ENCODE data around the gene NAGS. TPM values are rescaled to one million over a fixed set of nuclear protein-coding genes. Genes with fewer than 3 reads are reported as not detected.
"Not testable (repeated sequence)": the region's sequence is repeated elsewhere in the genome, so short reads cannot be mapped to it uniquely, and the experiment has no call there.

Gene NAGS
- total RNA-seq: under 1 TPM; 0.33 to 0.76 TPM

- Mint-ChIP-seq H3K4me3 (no peak within 1 kb of the TSS), H3K9me3 (ENCODE audit: low read depth) (no peaks in the 10 kb centered on the region), H3K27me3 (peaks cover 22% of the 10 kb centered on the region), H3K27ac (no peak within 1 kb of the TSS), H3K36me3 (no peaks in the 10 kb centered on the region), H3K4me1 (peaks cover 26% of the 10 kb centered on the region)
- DNase-seq (no peak), ATAC-seq (no peak)
- CTCF ChIA-PET: interaction anchor here (0.5 to 3.4 kb wide), 7 partner anchors 10 to 95 kb away, joined by 3 to 14 read pairs (median 4); no protein-coding TSS in a partner anchor
Observed at GRCh38 chr17:44004077-44004760, at the start of gene NAGS. TSS of gene NAGS (plus strand) at chr17:44004622. CDS start at chr17:44004664, 42 bp downstream.

GRCh38 chr17:43956222-43956621 lies 48.2 kb upstream of the NAGS start:
- peaks cover 3% of the 10 kb centered on the region for H3K4me1 Mint-ChIP-seq
- H3K36me3 Mint-ChIP-seq: no peaks in the 10 kb centered on the region
- DNase-seq (no peak), ATAC-seq (no peak)
- peaks cover 47% of the 10 kb centered on the region for H3K27me3 Mint-ChIP-seq
- no peak overlapping the region for H3K4me3 Mint-ChIP-seq
- CTCF ChIA-PET: no interaction called here
- no peak overlapping the region for H3K27ac Mint-ChIP-seq
- no peaks in the 10 kb centered on the region for H3K9me3 Mint-ChIP-seq (ENCODE audit: low read depth)

- CTCF ChIA-PET: interaction anchor here (1.2 to 3.8 kb wide), 3 partner anchors 15 to 82 kb away, joined by 4 to 16 read pairs (median 6); no protein-coding TSS in a partner anchor
- Mint-ChIP-seq H3K9me3 (ENCODE audit: low read depth) (no peaks in the 10 kb centered on the region), H3K27ac (no peak overlapping the region), H3K4me3 (no peak overlapping the region), H3K27me3 (peaks cover 44% of the 10 kb centered on the region), H3K4me1 (no peaks in the 10 kb centered on the region), H3K36me3 (no peaks in the 10 kb centered on the region)
- DNase-seq: no peak
- ATAC-seq: no peak
Observed at GRCh38 chr17:43958748-43959352, 45.6 kb upstream of the NAGS start.

- H3K4me1 Mint-ChIP-seq; DNase-seq; H3K36me3 Mint-ChIP-seq; H3K4me3 Mint-ChIP-seq; H3K27ac Mint-ChIP-seq; H3K9me3 Mint-ChIP-seq (ENCODE audit: low read depth); ATAC-seq: not testable (repeated sequence)
- CTCF ChIA-PET: interaction anchor here (1.1 to 3.8 kb wide), 4 partner anchors 12 to 402 kb away, joined by 3 to 16 read pairs (median 4); partner anchors contain the start of gene FAM171A2
- peaks cover 33% of the 10 kb centered on the region for H3K27me3 Mint-ChIP-seq
Observed at GRCh38 chr17:43961292-43961691, 43.1 kb upstream of the NAGS start.

GRCh38 chr17:43961954-43962353 lies 42.5 kb upstream of the NAGS start:
- DNase-seq: no peak
- ATAC-seq: no peak
- H3K9me3 Mint-ChIP-seq (ENCODE audit: low read depth): no peaks in the 10 kb centered on the region
- H3K27me3 Mint-ChIP-seq: peaks cover 36% of the 10 kb centered on the region
- no peak overlapping the region for H3K4me3 Mint-ChIP-seq
- no peaks in the 10 kb centered on the region for H3K36me3 Mint-ChIP-seq
- H3K27ac Mint-ChIP-seq: no peak overlapping the region
- CTCF ChIA-PET: interaction anchor here (0.9 to 3.8 kb wide), 4 partner anchors 18 to 401 kb away, joined by 3 to 16 read pairs (median 4); partner anchors contain the start of gene FAM171A2
- no peaks in the 10 kb centered on the region for H3K4me1 Mint-ChIP-seq

- no peaks in the 10 kb centered on the region for H3K36me3 Mint-ChIP-seq
- H3K9me3 Mint-ChIP-seq (ENCODE audit: low read depth): no peaks in the 10 kb centered on the region
- CTCF ChIA-PET: interaction anchor here (0.9 to 1.6 kb wide), 4 partner anchors 18 to 52 kb away, joined by 3 to 4 read pairs (median 3); no protein-coding TSS in a partner anchor
- H3K4me1 Mint-ChIP-seq: no peaks in the 10 kb centered on the region
- H3K27ac Mint-ChIP-seq: no peak overlapping the region
- peaks cover 37% of the 10 kb centered on the region for H3K27me3 Mint-ChIP-seq
- ATAC-seq (no peak), DNase-seq (no peak)
- no peak overlapping the region for H3K4me3 Mint-ChIP-seq
Observed at GRCh38 chr17:43962479-43962878, 41.9 kb upstream of the NAGS start.

GRCh38 chr17:43966276-43966675 lies 38.1 kb upstream of the NAGS start:
- CTCF ChIA-PET: no interaction called here

GRCh38 chr17:43967251-43967875 lies 37.1 kb upstream of the NAGS start:
- DNase-seq: no peak

More at GRCh38 chr17:43966276-43966675, 38.1 kb upstream of the NAGS start:
- Mint-ChIP-seq H3K4me3 (no peak overlapping the region), H3K27me3 (peaks cover 51% of the 10 kb centered on the region), H3K36me3 (no peaks in the 10 kb centered on the region), H3K9me3 (ENCODE audit: low read depth) (no peaks in the 10 kb centered on the region), H3K27ac (no peak overlapping the region), H3K4me1 (no peaks in the 10 kb centered on the region)
- DNase-seq (no peak), ATAC-seq (no peak)

GRCh38 chr17:43970366-43970765 lies 34.1 kb upstream of the NAGS start:
- DNase-seq: no peak
- Mint-ChIP-seq H3K27me3 (peaks cover 37% of the 10 kb centered on the region), H3K27ac (no peak overlapping the region), H3K4me3 (no peak overlapping the region), H3K9me3 (ENCODE audit: low read depth) (no peaks in the 10 kb centered on the region), H3K36me3 (no peaks in the 10 kb centered on the region), H3K4me1 (no peaks in the 10 kb centered on the region)
- CTCF ChIA-PET: interaction anchor here (1.3 to 1.6 kb wide), 2 partner anchors 11 to 26 kb away, joined by 3 to 5 read pairs; no protein-coding TSS in a partner anchor
- no peak for ATAC-seq

More at GRCh38 chr17:43967251-43967875, 37.1 kb upstream of the NAGS start:
- no peak for ATAC-seq
- Mint-ChIP-seq H3K9me3 (ENCODE audit: low read depth) (no peaks in the 10 kb centered on the region), H3K27me3 (peaks cover 50% of the 10 kb centered on the region), H3K36me3 (no peaks in the 10 kb centered on the region), H3K4me3 (no peak overlapping the region), H3K4me1 (no peaks in the 10 kb centered on the region), H3K27ac (no peak overlapping the region)
- CTCF ChIA-PET: interaction anchor here (0.7 to 1.6 kb wide), 3 partner anchors 24 to 59 kb away, joined by 3 to 7 read pairs (median 4); no protein-coding TSS in a partner anchor

- CTCF ChIA-PET: interaction anchor here (1.0 kb wide), 1 partner anchor 27 kb away, joined by 4 read pairs; no protein-coding TSS in a partner anchor
- not testable (repeated sequence) for ATAC-seq; H3K4me1 Mint-ChIP-seq; H3K4me3 Mint-ChIP-seq; H3K27ac Mint-ChIP-seq; H3K36me3 Mint-ChIP-seq; H3K9me3 Mint-ChIP-seq (ENCODE audit: low read depth); DNase-seq
- H3K27me3 Mint-ChIP-seq: peaks cover 34% of the 10 kb centered on the region
Observed at GRCh38 chr17:43971436-43971835, 33.0 kb upstream of the NAGS start.

GRCh38 chr17:43972444-43973212 lies 31.8 kb upstream of the NAGS start:
- H3K36me3 Mint-ChIP-seq; H3K4me1 Mint-ChIP-seq; H3K4me3 Mint-ChIP-seq; H3K27ac Mint-ChIP-seq; DNase-seq; H3K9me3 Mint-ChIP-seq (ENCODE audit: low read depth); ATAC-seq: not testable (repeated sequence)
- H3K27me3 Mint-ChIP-seq: peaks cover 31% of the 10 kb centered on the region
- CTCF ChIA-PET: interaction anchor here (0.8 to 1.0 kb wide), 2 partner anchors 12 to 28 kb away, joined by 4 to 5 read pairs; no protein-coding TSS in a partner anchor

- Mint-ChIP-seq H3K4me1 (no peaks in the 10 kb centered on the region), H3K27me3 (peaks cover 35% of the 10 kb centered on the region), H3K9me3 (ENCODE audit: low read depth) (no peaks in the 10 kb centered on the region), H3K27ac (no peak overlapping the region), H3K36me3 (no peaks in the 10 kb centered on the region), H3K4me3 (no peak overlapping the region)
- CTCF ChIA-PET: interaction anchor here (0.8 kb wide), 1 partner anchor 68 kb away, joined by 4 read pairs; the partner anchor contains the start of gene MPP2
- no peak for ATAC-seq
- DNase-seq: no peak
Observed at GRCh38 chr17:43974382-43975266, 29.8 kb upstream of the NAGS start.

Measured in activated CD8-positive, alpha-beta memory T cell treated with anti-CD3 and anti-CD28 coated beads, Interleukin-2, amount 10 ng/mL, durations not matched to agents 7 days and 5 days (primary cell).